ENCODE results near the gene ITPR1.

GRCh38 chr3:4780545-4780957 lies 287.4 kb downstream of the ITPR1 start:
- TF ChIP-seq, protein P1, sequence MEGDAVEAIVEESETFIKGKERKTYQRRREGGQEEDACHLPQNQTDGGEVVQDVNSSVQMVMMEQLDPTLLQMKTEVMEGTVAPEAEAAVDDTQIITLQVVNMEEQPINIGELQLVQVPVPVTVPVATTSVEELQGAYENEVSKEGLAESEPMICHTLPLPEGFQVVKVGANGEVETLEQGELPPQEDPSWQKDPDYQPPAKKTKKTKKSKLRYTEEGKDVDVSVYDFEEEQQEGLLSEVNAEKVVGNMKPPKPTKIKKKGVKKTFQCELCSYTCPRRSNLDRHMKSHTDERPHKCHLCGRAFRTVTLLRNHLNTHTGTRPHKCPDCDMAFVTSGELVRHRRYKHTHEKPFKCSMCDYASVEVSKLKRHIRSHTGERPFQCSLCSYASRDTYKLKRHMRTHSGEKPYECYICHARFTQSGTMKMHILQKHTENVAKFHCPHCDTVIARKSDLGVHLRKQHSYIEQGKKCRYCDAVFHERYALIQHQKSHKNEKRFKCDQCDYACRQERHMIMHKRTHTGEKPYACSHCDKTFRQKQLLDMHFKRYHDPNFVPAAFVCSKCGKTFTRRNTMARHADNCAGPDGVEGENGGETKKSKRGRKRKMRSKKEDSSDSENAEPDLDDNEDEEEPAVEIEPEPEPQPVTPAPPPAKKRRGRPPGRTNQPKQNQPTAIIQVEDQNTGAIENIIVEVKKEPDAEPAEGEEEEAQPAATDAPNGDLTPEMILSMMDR (IDR thresholded peaks at IDR 0.05) = no peak
- no peak for TF ChIP-seq POLR2A (IDR thresholded peaks at IDR 0.05)
